Activated CD8-positive, alpha-beta T cell treated with anti-CD3 and anti-CD28 coated beads, Interleukin-2, amount 10 ng/mL, durations not matched to agents 7 days and 5 days (primary cell): ENCODE results near the gene SPP1. TPM values are rescaled to one million over a fixed set of nuclear protein-coding genes. Genes with fewer than 3 reads are reported as not detected.
"Not testable (repeated sequence)": the region's sequence is repeated elsewhere in the genome, so short reads cannot be mapped to it uniquely, and the experiment has no call there.

Experiments used
- ATAC-seq: fragments of 150-1000 bp; cut with Tn5 transposase; one replicate; pipeline ENCODE4 v1.10.0; 2021; ENCODE audit warnings: moderate library complexity
- CTCF ChIA-PET: fragments of 350-600 bp; sonication (Branson Sonifier 250); formaldehyde crosslinking; loops from one replicate; lab custom pipeline; 2021; ENCODE audit warnings: antibody characterized with exemption; lab: Charles Lee
- POLR2A ChIA-PET: fragments of 350-600 bp; sonication (Branson Sonifier 250); formaldehyde crosslinking; loops from one replicate; lab custom pipeline; 2021; ENCODE audit warnings: antibody characterized with exemption; lab: Charles Lee
- DNase-seq: peaks from one replicate; pipeline ENCODE4 v3.0.0-alpha.2; 2020
- H3K27ac Mint-ChIP-seq: one replicate; pipeline ENCODE4 v1.8.0; 2021; ENCODE audit warnings: mild to moderate bottlenecking, mixed read lengths
- H3K27me3 Mint-ChIP-seq: one replicate; pipeline ENCODE4 v1.8.0; 2021; ENCODE audit warnings: low read depth, mixed read lengths
- H3K36me3 Mint-ChIP-seq: one replicate; pipeline ENCODE4 v1.8.0; 2021; ENCODE audit warnings: low read depth, mixed read lengths
- H3K4me1 Mint-ChIP-seq: one replicate; pipeline ENCODE4 v1.8.0; 2021; ENCODE audit warnings: low read depth, mixed read lengths
- H3K4me3 Mint-ChIP-seq: one replicate; pipeline ENCODE4 v1.8.0; 2021; ENCODE audit warnings: mild to moderate bottlenecking, mixed read lengths
- H3K9me3 Mint-ChIP-seq: one replicate; pipeline ENCODE4 v1.8.0; 2022; ENCODE audit warnings: mixed read lengths; ENCODE audit not compliant: insufficient read depth
- total RNA-seq, 2 experiments: library from RNA; stranded (reverse); gene quantifications; one replicate each; pipeline ENCODE4 v1.2.3, GENCODE V29; 2021

The SPP1 gene
- total RNA-seq: not detected

DNA sequence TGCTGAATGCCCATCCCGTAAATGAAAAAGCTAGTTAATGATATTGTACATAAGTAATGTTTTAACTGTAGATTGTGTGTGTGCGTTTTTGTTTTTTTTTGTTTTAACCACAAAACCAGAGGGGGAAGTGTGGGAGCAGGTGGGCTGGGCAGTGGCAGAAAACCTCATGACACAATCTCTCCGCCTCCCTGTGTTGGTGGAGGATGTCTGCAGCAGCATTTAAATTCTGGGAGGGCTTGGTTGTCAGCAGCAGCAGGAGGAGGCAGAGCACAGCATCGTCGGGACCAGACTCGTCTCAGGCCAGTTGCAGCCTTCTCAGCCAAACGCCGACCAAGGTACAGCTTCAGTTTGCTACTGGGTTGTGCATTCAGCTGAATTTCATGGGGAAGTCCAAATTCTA, at the start of gene SPP1:
Gene SPP1, plus strand, starts transcription at position 249 of the 400 bp plus-strand sequence. CDS start 1,182 bp downstream, outside the sequence.
- Mint-ChIP-seq H3K9me3 (no peaks in the 10 kb centered on the region), H3K27me3 (peaks cover 36% of the 10 kb centered on the region), H3K4me1 (peaks cover 7% of the 10 kb centered on the region), H3K4me3 (no peak within 1 kb of the TSS), H3K27ac (no peak within 1 kb of the TSS), H3K36me3 (no peaks in the 10 kb centered on the region)
- POLR2A ChIA-PET: no interaction called here
- DNase-seq (peak; percentile 37), ATAC-seq (peak; percentile 81)
- CTCF ChIA-PET: interaction anchor here (0.7 to 2.4 kb wide), 4 partner anchors 10 to 123 kb away, joined by 3 to 17 read pairs (median 9); no protein-coding TSS in a partner anchor

DNA sequence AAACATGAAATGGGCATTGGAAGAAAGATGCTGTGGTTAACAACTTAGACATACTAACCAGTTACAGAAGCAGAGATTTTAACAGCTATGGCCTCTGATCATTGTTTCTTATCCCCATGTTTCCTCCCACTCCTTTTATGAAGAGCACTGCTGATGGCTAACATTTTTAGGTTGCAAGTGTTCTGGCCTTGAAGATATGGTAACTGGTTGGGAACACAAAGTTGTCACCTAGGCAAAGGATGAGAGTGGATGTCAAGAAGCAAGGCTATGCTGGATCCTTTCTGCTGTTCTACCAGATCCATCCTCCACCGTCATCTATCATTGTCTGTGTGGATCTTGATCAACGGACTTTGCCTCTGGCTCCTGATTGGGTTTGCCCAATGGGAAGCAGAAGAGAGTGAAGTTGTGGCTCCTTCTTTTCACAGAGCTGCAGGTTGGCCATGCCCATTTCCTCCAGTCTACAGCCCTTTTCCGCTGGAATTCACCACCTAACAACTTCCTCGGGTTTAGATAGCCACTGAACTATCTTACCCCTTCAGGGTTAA, 48.9 kb upstream of the SPP1 start:
- POLR2A ChIA-PET: no interaction called here
- no peaks in the 10 kb centered on the region for H3K36me3 Mint-ChIP-seq
- H3K27me3 Mint-ChIP-seq: peaks cover 4% of the 10 kb centered on the region
- DNase-seq (no peak), ATAC-seq (no peak)
- H3K9me3 Mint-ChIP-seq: no peaks in the 10 kb centered on the region
- no peak overlapping the region for H3K27ac Mint-ChIP-seq
- CTCF ChIA-PET: no interaction called here
- H3K4me1 Mint-ChIP-seq: no peaks in the 10 kb centered on the region
- no peak overlapping the region for H3K4me3 Mint-ChIP-seq

DNA sequence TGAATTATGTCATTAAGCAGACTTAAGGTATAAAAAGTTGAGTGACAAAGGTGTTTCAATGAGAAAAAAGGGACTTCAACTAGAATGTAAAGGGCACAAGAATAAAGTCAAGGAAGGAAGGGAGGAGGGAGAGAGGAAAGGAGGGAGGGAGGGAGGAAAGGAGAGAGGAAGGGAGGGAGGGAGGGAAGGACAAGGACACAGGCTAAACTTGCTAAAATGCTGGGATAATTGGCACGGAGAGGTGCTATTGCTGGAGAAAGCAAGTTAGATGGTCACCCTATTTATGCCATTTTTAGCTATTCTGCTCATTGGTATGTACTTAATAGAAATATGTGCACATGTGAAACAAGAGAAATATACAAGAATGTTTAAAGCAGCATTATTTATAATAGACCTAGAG, 44.9 kb upstream of the SPP1 start:
- H3K9me3 Mint-ChIP-seq: no peaks in the 10 kb centered on the region
- H3K27me3 Mint-ChIP-seq: peaks cover 4% of the 10 kb centered on the region
- H3K27ac Mint-ChIP-seq: no peak overlapping the region
- no peak overlapping the region for H3K4me3 Mint-ChIP-seq
- ATAC-seq: no peak
- ChIA-PET CTCF (no interaction called here), POLR2A (no interaction called here)
- no peaks in the 10 kb centered on the region for H3K4me1 Mint-ChIP-seq
- no peaks in the 10 kb centered on the region for H3K36me3 Mint-ChIP-seq
- no peak for DNase-seq

DNA sequence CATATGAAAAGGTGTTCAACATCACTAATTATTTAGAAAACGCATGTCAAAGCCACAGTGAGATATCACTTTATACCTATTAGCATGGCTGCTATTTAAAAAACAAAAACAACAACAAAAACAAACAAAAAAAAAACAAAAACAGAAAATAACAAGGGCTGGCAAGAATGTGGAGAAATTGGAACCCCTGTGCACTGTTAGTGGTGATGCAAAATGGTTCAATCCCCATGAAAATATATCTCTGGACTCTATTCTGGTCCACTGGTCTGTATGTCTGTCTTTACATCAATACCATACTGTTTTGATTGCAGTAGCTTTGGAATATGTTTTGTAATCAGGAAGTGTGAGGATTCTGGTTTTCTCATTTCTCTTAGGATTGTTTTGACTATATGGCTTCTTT, 43.6 kb upstream of the SPP1 start:
- no peak overlapping the region for H3K4me3 Mint-ChIP-seq
- DNase-seq: no peak
- POLR2A ChIA-PET: no interaction called here
- no peaks in the 10 kb centered on the region for H3K9me3 Mint-ChIP-seq
- CTCF ChIA-PET: no interaction called here
- no peak overlapping the region for H3K27ac Mint-ChIP-seq
- ATAC-seq: no peak
- no peaks in the 10 kb centered on the region for H3K4me1 Mint-ChIP-seq
- peaks cover 4% of the 10 kb centered on the region for H3K27me3 Mint-ChIP-seq
- H3K36me3 Mint-ChIP-seq: no peaks in the 10 kb centered on the region

GRCh38 chr4:87932718-87933141, 42.8 kb upstream of the SPP1 start:
- no peak overlapping the region for H3K4me3 Mint-ChIP-seq

DNA sequence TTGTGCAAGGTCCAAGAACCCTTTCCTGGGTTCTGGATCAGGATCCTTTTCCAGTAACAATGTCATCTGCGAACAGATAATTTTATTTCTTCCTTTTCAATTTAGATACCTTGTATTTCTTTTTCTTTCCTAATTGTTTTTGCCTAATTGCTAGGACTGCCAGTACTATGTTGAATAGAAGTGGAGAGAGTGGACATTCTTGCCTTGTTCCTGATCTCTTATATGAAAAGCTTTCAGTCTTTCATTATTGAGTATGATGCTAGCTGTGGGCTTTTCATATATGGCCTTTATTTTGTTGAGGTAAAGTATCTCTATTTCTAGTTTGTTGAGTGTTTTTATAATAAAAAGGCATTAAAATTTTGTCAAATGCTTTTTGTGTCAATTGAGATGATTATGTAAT, 42.2 kb upstream of the SPP1 start:
- ATAC-seq: no peak
- no peak for DNase-seq
- H3K27me3 Mint-ChIP-seq: peaks cover 4% of the 10 kb centered on the region
- no peaks in the 10 kb centered on the region for H3K9me3 Mint-ChIP-seq
- no peaks in the 10 kb centered on the region for H3K4me1 Mint-ChIP-seq
- CTCF ChIA-PET: no interaction called here
- POLR2A ChIA-PET: no interaction called here
- H3K27ac Mint-ChIP-seq: no peak overlapping the region
- H3K36me3 Mint-ChIP-seq: no peaks in the 10 kb centered on the region
- H3K4me3 Mint-ChIP-seq: no peak overlapping the region

More at GRCh38 chr4:87932718-87933141, 42.8 kb upstream of the SPP1 start:
- no peaks in the 10 kb centered on the region for H3K9me3 Mint-ChIP-seq
- ATAC-seq (no peak), DNase-seq (no peak)
- no peaks in the 10 kb centered on the region for H3K4me1 Mint-ChIP-seq
- H3K27ac Mint-ChIP-seq: no peak overlapping the region
- ChIA-PET CTCF (no interaction called here), POLR2A (no interaction called here)
- no peaks in the 10 kb centered on the region for H3K36me3 Mint-ChIP-seq
- H3K27me3 Mint-ChIP-seq: peaks cover 4% of the 10 kb centered on the region

GRCh38 chr4:87934157-87934704, 41.3 kb upstream of the SPP1 start:
- Mint-ChIP-seq H3K27me3 (peaks cover 4% of the 10 kb centered on the region), H3K9me3 (no peaks in the 10 kb centered on the region), H3K36me3 (no peaks in the 10 kb centered on the region), H3K4me1 (no peaks in the 10 kb centered on the region), H3K27ac (no peak overlapping the region), H3K4me3 (no peak overlapping the region)
- DNase-seq (no peak), ATAC-seq (no peak)
- CTCF ChIA-PET: interaction anchor here (1.0 kb wide), 1 partner anchor 277 kb away, joined by 3 read pairs; no protein-coding TSS in a partner anchor
- POLR2A ChIA-PET: no interaction called here

GRCh38 chr4:87934973-87935372, 40.5 kb upstream of the SPP1 start:
- Mint-ChIP-seq H3K9me3 (no peaks in the 10 kb centered on the region), H3K36me3 (no peaks in the 10 kb centered on the region), H3K27ac (no peak overlapping the region), H3K4me1 (no peaks in the 10 kb centered on the region), H3K4me3 (no peak overlapping the region), H3K27me3 (peaks cover 4% of the 10 kb centered on the region)
- DNase-seq (no peak), ATAC-seq (no peak)
- ChIA-PET POLR2A (no interaction called here), CTCF (no interaction called here)

- POLR2A ChIA-PET, H3K4me1 Mint-ChIP-seq, H3K9me3 Mint-ChIP-seq, H3K4me3 Mint-ChIP-seq, H3K27ac Mint-ChIP-seq, H3K27me3 Mint-ChIP-seq, H3K36me3 Mint-ChIP-seq, ATAC-seq, DNase-seq, CTCF ChIA-PET: not testable (repeated sequence)
These were observed 39.6 kb upstream of the SPP1 start for GRCh38 chr4:87935954-87936353.

GRCh38 chr4:87937523-87937922, 38.0 kb upstream of the SPP1 start:
- Mint-ChIP-seq H3K4me3 (no peak overlapping the region), H3K9me3 (no peaks in the 10 kb centered on the region), H3K36me3 (no peaks in the 10 kb centered on the region), H3K27ac (no peak overlapping the region), H3K4me1 (no peaks in the 10 kb centered on the region), H3K27me3 (peaks cover 5% of the 10 kb centered on the region)
- no peak for DNase-seq
- CTCF ChIA-PET: no interaction called here
- no peak for ATAC-seq
- POLR2A ChIA-PET: no interaction called here

DNA sequence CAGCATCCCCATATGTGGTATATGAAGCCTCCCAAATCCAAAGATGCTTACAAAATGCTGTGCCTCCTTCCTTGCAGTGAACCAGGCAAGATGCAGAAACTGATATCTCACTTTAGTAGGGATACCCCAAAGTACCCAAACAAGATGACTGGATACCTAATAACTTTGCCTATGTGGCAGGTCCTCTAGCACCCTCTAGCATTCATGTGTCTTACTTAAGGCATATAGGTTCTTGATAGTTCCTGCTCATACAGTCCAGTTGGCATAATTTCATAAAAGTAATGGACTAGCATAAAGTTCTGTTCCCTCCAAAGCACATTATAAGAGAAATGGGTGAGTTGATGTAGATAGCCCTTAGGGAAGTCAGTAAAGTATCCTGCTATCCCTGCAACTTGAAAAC, 36.8 kb upstream of the SPP1 start:
- Mint-ChIP-seq H3K4me3 (no peak overlapping the region), H3K4me1 (no peaks in the 10 kb centered on the region), H3K27me3 (peaks cover 5% of the 10 kb centered on the region), H3K27ac (no peak overlapping the region), H3K36me3 (no peaks in the 10 kb centered on the region), H3K9me3 (no peaks in the 10 kb centered on the region)
- ATAC-seq: no peak
- POLR2A ChIA-PET: no interaction called here
- CTCF ChIA-PET: no interaction called here
- DNase-seq: no peak

- H3K27me3 Mint-ChIP-seq: peaks cover 10% of the 10 kb centered on the region
- no peak overlapping the region for H3K4me3 Mint-ChIP-seq
- no peak for ATAC-seq
- no peaks in the 10 kb centered on the region for H3K4me1 Mint-ChIP-seq
- no peak for DNase-seq
- no peak overlapping the region for H3K27ac Mint-ChIP-seq
- no peaks in the 10 kb centered on the region for H3K9me3 Mint-ChIP-seq
- no peaks in the 10 kb centered on the region for H3K36me3 Mint-ChIP-seq
- POLR2A ChIA-PET: no interaction called here
- CTCF ChIA-PET: no interaction called here
These were observed 35.4 kb upstream of the SPP1 start for GRCh38 chr4:87939978-87940690.
